D721Med (cell line): ENCODE measurements around the gene PKNOX1.
"Not testable (repeated sequence)": the region's sequence is repeated elsewhere in the genome, so short reads cannot be mapped to it uniquely, and the experiment has no call there.

Experiments used
- DNase-seq: peaks from one replicate; pipeline ENCODE4 v3.0.0; 2011; ENCODE audit warnings: low spot score; ENCODE audit not compliant: insufficient read length
- FAIRE-seq: peaks from 2 replicates; lab custom pipeline; 2011; peaks lifted over from hg19 to GRCh38; lab: Jason Lieb, UNC
- CTCF ChIP-seq: IDR thresholded peaks from 2 replicates; pipeline ENCODE4 v1.5.1; 2012; ENCODE audit warnings: mild to moderate bottlenecking, control low read depth; ENCODE audit not compliant: insufficient read depth; ENCODE audit errors: missing control alignments

The PKNOX1 gene

GRCh38 chr21:42959728-42960127 is 14.6 kb upstream of the PKNOX1 start:
- FAIRE-seq (no peak), DNase-seq (no peak)
- no peak for TF ChIP-seq CTCF

- DNase-seq (no peak), FAIRE-seq (no peak)
- no peak for TF ChIP-seq CTCF
These were observed 11.9 kb upstream of the PKNOX1 start for GRCh38 chr21:42962380-42963007.

- no peak for DNase-seq
- TF ChIP-seq CTCF, result no peak
- no peak for FAIRE-seq
These were observed 10.3 kb upstream of the PKNOX1 start for GRCh38 chr21:42964086-42964485.

- DNase-seq (no peak), FAIRE-seq (no peak)
- TF ChIP-seq CTCF, result no peak
These were observed 9.7 kb upstream of the PKNOX1 start for GRCh38 chr21:42964546-42965210.

- FAIRE-seq (no peak), DNase-seq (no peak)
- no peak for TF ChIP-seq CTCF
These were observed 9.2 kb upstream of the PKNOX1 start for GRCh38 chr21:42965211-42965560.

GRCh38 chr21:42967616-42968015 is 6.7 kb upstream of the PKNOX1 start:
- FAIRE-seq, DNase-seq: not testable (repeated sequence)

GRCh38 chr21:42969193-42969600 is 5.2 kb upstream of the PKNOX1 start:
- FAIRE-seq, result no peak
- no peak for TF ChIP-seq CTCF
- no peak for DNase-seq
